ENCODE measurements around the gene TYW5. TPM values are rescaled to one million over a fixed set of nuclear protein-coding genes. Genes with fewer than 3 reads are reported as not detected.

TYW5 gene
- total RNA-seq, 4 donors from 2014 or later = 4.9 to 27.1 (median 11.4) TPM

- peaks cover 0 to 11% (median 3%) of the 10 kb centered on the region in 4 donors for H3K4me1 ChIP-seq
- in situ Hi-C loops (cut with MboI; ENCODE audit: low pct_ligation_motif_present in 1 of 4, low pct_unique_long_range_greater_than_20kb in 1 of 4, low sequenced_read_pairs in 3 of 4) = no loop called here
- H3K27me3 ChIP-seq = no peaks in the 10 kb centered on the region
- no peak overlapping the region for H3K4me3 ChIP-seq
- H3K36me3 ChIP-seq = peaks cover 0 to 23% (median 9%) of the 10 kb centered on the region in 4 donors
- intact Hi-C loops (cut with DNase I; ENCODE audit: low total_unique reads) = no loop called here
- no peak for DNase-seq
- H3K9me3 ChIP-seq = no peaks in the 10 kb centered on the region
- no peak overlapping the region for H3K27ac ChIP-seq
- TF ChIP-seq EP300 (IDR thresholded peaks at IDR 0.05; ENCODE audit: low read depth) (no peak), POLR2AphosphoS5 (IDR thresholded peaks at IDR 0.05) (no peak), CTCF (IDR thresholded peaks at IDR 0.05) (no peak), POLR2A (IDR thresholded peaks at IDR 0.05) (no peak)
Measured at GRCh38 chr2:199946836-199947235, 8.5 kb downstream of the TYW5 start.

GRCh38 chr2:199946196-199946595 lies 9.1 kb downstream of the TYW5 start:
- peaks cover 0 to 18% (median 3%) of the 10 kb centered on the region in 4 donors for H3K4me1 ChIP-seq
- H3K27ac ChIP-seq = no peak overlapping the region
- H3K4me3 ChIP-seq = no peak overlapping the region
- in situ Hi-C loops (cut with MboI; ENCODE audit: low pct_ligation_motif_present in 1 of 4, low pct_unique_long_range_greater_than_20kb in 1 of 4, low sequenced_read_pairs in 3 of 4) = no loop called here
- TF ChIP-seq CTCF (IDR thresholded peaks at IDR 0.05) (no peak), POLR2AphosphoS5 (IDR thresholded peaks at IDR 0.05) (no peak), EP300 (IDR thresholded peaks at IDR 0.05; ENCODE audit: low read depth) (no peak), POLR2A (IDR thresholded peaks at IDR 0.05) (no peak)
- 98 to 100% methylated on average over 1 of the region's 1 CpG for WGBS, 2 donors (ENCODE audit: low coverage in 1 of 2)
- intact Hi-C loops (cut with DNase I; ENCODE audit: low total_unique reads) = no loop called here
- peaks cover 0 to 23% (median 9%) of the 10 kb centered on the region in 4 donors for H3K36me3 ChIP-seq
- no peaks in the 10 kb centered on the region for H3K9me3 ChIP-seq
- no peak for DNase-seq
- no peaks in the 10 kb centered on the region for H3K27me3 ChIP-seq

GRCh38 chr2:199943373-199943772 lies 11.9 kb downstream of the TYW5 start:
- Histone ChIP-seq H3K27me3 (no peaks in the 10 kb centered on the region), H3K9me3 (no peaks in the 10 kb centered on the region), H3K4me1 (peaks cover 0 to 18% (median 3%) of the 10 kb centered on the region in 4 donors), H3K27ac (no peak overlapping the region), H3K36me3 (peaks cover 0 to 30% (median 12%) of the 10 kb centered on the region in 4 donors), H3K4me3 (no peak overlapping the region)
- intact Hi-C loops (cut with DNase I; ENCODE audit: low total_unique reads) (no loop called here), in situ Hi-C loops (cut with MboI; ENCODE audit: low pct_ligation_motif_present in 1 of 4, low pct_unique_long_range_greater_than_20kb in 1 of 4, low sequenced_read_pairs in 3 of 4) (no loop called here)
- WGBS, 2 donors (ENCODE audit: low coverage in 1 of 2) = 90 to 95% methylated on average over 4 of the region's 4 CpGs
- TF ChIP-seq CTCF (IDR thresholded peaks at IDR 0.05) (no peak), EP300 (IDR thresholded peaks at IDR 0.05; ENCODE audit: low read depth) (no peak), POLR2A (IDR thresholded peaks at IDR 0.05) (no peak), POLR2AphosphoS5 (IDR thresholded peaks at IDR 0.05) (no peak)
- no peak for DNase-seq

- Histone ChIP-seq H3K27me3 (no peaks in the 10 kb centered on the region), H3K9me3 (no peaks in the 10 kb centered on the region), H3K36me3 (peaks cover 0 to 17% (median 5%) of the 10 kb centered on the region in 4 donors), H3K4me1 (peaks cover 0 to 18% (median 3%) of the 10 kb centered on the region in 4 donors), H3K27ac (no peak overlapping the region), H3K4me3 (no peak overlapping the region)
- TF ChIP-seq EP300 (IDR thresholded peaks at IDR 0.05; ENCODE audit: low read depth) = no peak
- peak; percentile 17 to 42 (median 31) for TF ChIP-seq CTCF (IDR thresholded peaks at IDR 0.05)
- TF ChIP-seq POLR2AphosphoS5 (IDR thresholded peaks at IDR 0.05) = no peak
- TF ChIP-seq POLR2A (IDR thresholded peaks at IDR 0.05) = no peak
- in situ Hi-C loops (cut with MboI; ENCODE audit: low pct_ligation_motif_present in 1 of 4, low pct_unique_long_range_greater_than_20kb in 1 of 4, low sequenced_read_pairs in 3 of 4) (no loop called here), intact Hi-C loops (cut with DNase I; ENCODE audit: low total_unique reads) (no loop called here)
- no peak for DNase-seq
- WGBS, 2 donors (ENCODE audit: low coverage in 1 of 2) = 80 to 82% methylated on average over 1 to 2 of the region's 2 CpGs
Measured at GRCh38 chr2:199940373-199940772, 14.9 kb downstream of the TYW5 start.
